GM21619 (cell line): ENCODE data around the gene TIMP4.

Experiments used
- ATAC-seq: cut with Tn5 transposase; IDR thresholded peaks from one replicate; pipeline ENCODE4 v1.9.1; 2021; ENCODE audit not compliant: unreplicated experiment

Gene TIMP4

DNA sequence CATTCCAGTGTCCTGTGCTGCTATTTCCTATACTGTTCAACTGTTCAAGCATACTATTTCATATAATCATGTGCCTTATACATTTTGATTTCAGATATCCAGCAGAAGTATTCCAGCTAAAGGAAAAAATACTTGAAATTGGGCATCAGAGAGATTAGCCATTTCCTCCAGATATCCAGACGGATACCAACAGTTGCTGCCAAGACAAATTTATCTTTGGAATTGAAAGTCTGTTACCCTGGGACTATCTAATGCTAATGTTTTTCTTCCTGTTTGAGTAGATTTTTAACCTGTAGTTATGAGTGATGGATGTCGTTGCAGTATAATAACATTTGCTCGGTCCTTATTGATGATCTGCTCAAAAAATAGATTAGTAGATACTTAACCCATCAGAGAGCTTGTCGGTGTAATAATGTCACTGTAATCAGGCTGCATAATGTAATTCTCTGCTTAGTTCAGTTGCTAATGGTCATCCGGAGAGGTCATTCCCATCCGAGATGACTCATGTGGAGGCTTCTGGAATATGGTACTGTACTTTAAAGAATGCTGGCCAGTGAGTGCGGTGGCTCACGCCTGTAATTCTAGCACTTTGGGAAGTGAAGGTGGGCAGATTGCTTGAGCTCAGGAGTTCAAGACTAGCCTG is 51.5 kb downstream of the TIMP4 start:
- no peak for ATAC-seq
